ENCODE measurements around the gene PPEF2. TPM values are rescaled to one million over a fixed set of nuclear protein-coding genes. Genes with fewer than 3 reads are reported as not detected.

Gene PPEF2
- not detected in 2 replicates for total RNA-seq (2014; rRNA removed; shearing (Covaris generic))
- not detected in 2 replicates for polyA plus RNA-seq (2016; fragmentation: Nextera tagmentation; extraction: Ambion mirVana)

GRCh38 chr4:75902352-75902751, at the start of gene PPEF2:
PPEF2 (minus strand) TSS chr4:75902452; CDS start chr4:75896325, 6,127 bp downstream.
- peaks cover 8% of the 10 kb centered on the region; the same call in 1 of the 2 replicates for H3K27me3 ChIP-seq (replicated peaks; ENCODE audit: insufficient read depth)
- H3K27ac ChIP-seq, result no peak within 1 kb of the TSS
- no peak within 1 kb of the TSS for H2AFZ ChIP-seq
- TF ChIP-seq EZH2 (IDR thresholded peaks at IDR 0.05; ENCODE audit: insufficient read depth, poor library complexity, severe bottlenecking) (no peak), EZH2phosphoT487 (IDR thresholded peaks at IDR 0.05; ENCODE audit: insufficient read depth, low read depth) (no peak)
- 53 to 60% methylated on average over 5 of the region's 5 CpGs for WGBS, 2 experiments (ENCODE audit: low coverage in 1 of 2, low lambda C conversion rate in 2 of 2, missing lambda C conversion rate in 2 of 2)
- H3K9ac ChIP-seq, result no peak within 1 kb of the TSS
- H3K9me2 ChIP-seq (ENCODE audit: insufficient read depth), result no peaks in the 10 kb centered on the region
- H3K9me3 ChIP-seq (ENCODE audit: low read depth), result no peaks in the 10 kb centered on the region
- no peaks in the 10 kb centered on the region for H3K36me3 ChIP-seq (ENCODE audit: low read depth)
- H3K4me1 ChIP-seq (ENCODE audit: insufficient read depth), result no peaks in the 10 kb centered on the region
- DNase-seq, result no peak
- no peaks in the 10 kb centered on the region for H3F3A ChIP-seq (ENCODE audit: insufficient read depth)
- H3K4me3 ChIP-seq, result no peak within 1 kb of the TSS
- H3K4me2 ChIP-seq (ENCODE audit: unreplicated experiment), result no peak within 1 kb of the TSS
- H4K20me1 ChIP-seq (ENCODE audit: insufficient read depth), result no peaks in the 10 kb centered on the region
- in situ Hi-C loops (cut with MboI), result no loop called here
- H3K79me2 ChIP-seq (ENCODE audit: insufficient read depth), result no peaks in the 10 kb centered on the region

DNA sequence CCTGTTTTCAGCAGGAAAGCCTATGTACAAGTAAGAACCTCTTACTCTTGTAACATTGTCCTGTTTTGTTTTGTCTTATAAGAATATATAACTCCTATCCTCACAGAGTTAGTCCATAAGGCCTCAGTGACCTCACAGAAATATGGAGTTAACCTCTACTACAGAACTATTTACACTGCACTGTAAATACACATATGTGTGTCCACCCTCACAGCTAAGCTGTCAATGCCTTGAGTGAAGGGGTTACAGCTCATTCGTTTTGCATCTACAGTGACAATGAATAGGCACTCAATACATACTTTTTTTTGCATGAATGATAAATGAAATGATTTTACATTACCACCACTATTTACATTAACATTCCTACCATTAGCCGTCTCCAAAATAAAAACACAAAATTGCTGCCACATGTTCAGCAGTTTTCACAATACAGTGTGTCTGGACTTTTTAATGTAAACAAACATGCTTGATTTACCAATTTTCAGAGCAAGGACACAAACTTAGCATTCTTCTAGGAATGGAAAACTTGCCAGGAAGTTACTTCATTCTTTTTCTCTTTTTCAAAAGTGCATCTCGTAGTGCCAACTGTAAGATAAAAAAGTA, 48.1 kb upstream of the PPEF2 start:
- Histone ChIP-seq H3K4me1 (ENCODE audit: insufficient read depth) (no peaks in the 10 kb centered on the region), H3K36me3 (ENCODE audit: low read depth) (peaks cover 43% of the 10 kb centered on the region), H2AFZ (no peak overlapping the region), H3K27me3 (replicated peaks; ENCODE audit: insufficient read depth) (no peaks in the 10 kb centered on the region), H3K9ac (no peak overlapping the region), H3K9me2 (ENCODE audit: insufficient read depth) (no peaks in the 10 kb centered on the region), H3K27ac (no peak overlapping the region), H4K20me1 (ENCODE audit: insufficient read depth) (no peaks in the 10 kb centered on the region), H3K4me3 (no peak overlapping the region), H3K4me2 (ENCODE audit: unreplicated experiment) (no peak overlapping the region), H3F3A (ENCODE audit: insufficient read depth) (no peaks in the 10 kb centered on the region), H3K79me2 (ENCODE audit: insufficient read depth) (no peaks in the 10 kb centered on the region), H3K9me3 (ENCODE audit: low read depth) (no peaks in the 10 kb centered on the region)
- in situ Hi-C loops (cut with MboI), result no loop called here
- DNase-seq, result no peak
- 49 to 50% methylated on average over 3 of the region's 3 CpGs for WGBS, 2 experiments (ENCODE audit: low coverage in 1 of 2, low lambda C conversion rate in 2 of 2, missing lambda C conversion rate in 2 of 2)
- no peak for TF ChIP-seq EZH2 (IDR thresholded peaks at IDR 0.05; ENCODE audit: insufficient read depth, poor library complexity, severe bottlenecking)
- no peak for TF ChIP-seq EZH2phosphoT487 (IDR thresholded peaks at IDR 0.05; ENCODE audit: insufficient read depth, low read depth)

DNA sequence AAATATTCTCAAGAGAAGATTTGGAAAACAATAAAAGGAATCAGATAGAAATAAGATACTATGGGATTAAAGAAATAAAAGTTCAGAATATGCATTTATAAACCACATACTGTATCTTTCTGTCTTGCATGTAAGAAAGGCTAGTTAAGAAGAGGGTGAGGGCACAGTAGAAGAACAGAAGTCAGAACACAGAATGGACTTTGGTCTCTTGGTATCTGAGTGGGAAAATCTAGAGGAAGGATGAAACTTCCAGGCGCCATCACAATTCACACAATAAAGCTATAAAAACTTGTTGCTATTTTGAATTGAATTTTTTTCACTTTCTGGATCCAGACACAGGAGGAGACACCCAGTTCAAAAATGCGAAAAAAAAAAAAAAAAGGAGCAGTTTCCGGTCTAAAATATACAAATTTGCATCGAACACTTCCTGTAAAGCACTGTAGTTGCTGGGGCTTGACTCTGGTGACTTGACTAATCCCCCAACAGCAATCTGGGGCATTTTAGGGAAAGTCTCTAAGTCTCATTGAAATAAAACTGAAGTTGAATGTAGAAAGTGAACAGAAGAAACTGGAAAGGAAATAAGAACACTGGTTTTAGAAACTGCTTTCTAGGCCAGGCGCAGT, 46.7 kb upstream of the PPEF2 start:
- Histone ChIP-seq H3K9me2 (ENCODE audit: insufficient read depth) (no peaks in the 10 kb centered on the region), H2AFZ (no peak overlapping the region), H3K4me2 (ENCODE audit: unreplicated experiment) (no peak overlapping the region), H3K79me2 (ENCODE audit: insufficient read depth) (no peaks in the 10 kb centered on the region), H3K4me1 (ENCODE audit: insufficient read depth) (no peaks in the 10 kb centered on the region), H3F3A (ENCODE audit: insufficient read depth) (0 out of 2 replicates have a peak, but pooled peaks cover 5% of the 10 kb centered on the region), H3K9me3 (ENCODE audit: low read depth) (no peaks in the 10 kb centered on the region), H4K20me1 (ENCODE audit: insufficient read depth) (no peaks in the 10 kb centered on the region), H3K27me3 (replicated peaks; ENCODE audit: insufficient read depth) (no peaks in the 10 kb centered on the region), H3K27ac (no peak overlapping the region), H3K36me3 (ENCODE audit: low read depth) (peaks cover 37% of the 10 kb centered on the region), H3K4me3 (no peak overlapping the region), H3K9ac (no peak overlapping the region)
- 71 to 76% methylated on average over 5 of the region's 5 CpGs for WGBS, 2 experiments (ENCODE audit: low coverage in 1 of 2, low lambda C conversion rate in 2 of 2, missing lambda C conversion rate in 2 of 2)
- DNase-seq, result no peak
- in situ Hi-C loops (cut with MboI), result no loop called here
- TF ChIP-seq EZH2phosphoT487 (IDR thresholded peaks at IDR 0.05; ENCODE audit: insufficient read depth, low read depth) (no peak), EZH2 (IDR thresholded peaks at IDR 0.05; ENCODE audit: insufficient read depth, poor library complexity, severe bottlenecking) (no peak)

- H3K9me3 ChIP-seq (ENCODE audit: low read depth), result no peaks in the 10 kb centered on the region
- peak within 1 kb of the TSS; percentile 93 for H2AFZ ChIP-seq
- H3K9ac ChIP-seq, result peak within 1 kb of the TSS; percentile 76
- in situ Hi-C loops (cut with MboI), result no loop called here
- peaks cover 2% of the 10 kb centered on the region; the same call in 1 of the 2 replicates for H3K36me3 ChIP-seq (ENCODE audit: low read depth)
- no peaks in the 10 kb centered on the region for H3K9me2 ChIP-seq (ENCODE audit: insufficient read depth)
- DNase-seq, result peak; percentile 81
- peaks cover 19% of the 10 kb centered on the region for H3F3A ChIP-seq (ENCODE audit: insufficient read depth)
- peak within 1 kb of the TSS; percentile 84 for H3K4me3 ChIP-seq
- no peaks in the 10 kb centered on the region for H3K27me3 ChIP-seq (replicated peaks; ENCODE audit: insufficient read depth)
- peak within 1 kb of the TSS; percentile 80 for H3K4me2 ChIP-seq (ENCODE audit: unreplicated experiment)
- 4% methylated on average over 38 to 55 of the region's 66 CpGs for WGBS, 2 experiments (ENCODE audit: low coverage in 1 of 2, low lambda C conversion rate in 2 of 2, missing lambda C conversion rate in 2 of 2)
- peak within 1 kb of the TSS; percentile 40 for H3K27ac ChIP-seq
- H3K4me1 ChIP-seq (ENCODE audit: insufficient read depth), result no peaks in the 10 kb centered on the region
- no peaks in the 10 kb centered on the region for H3K79me2 ChIP-seq (ENCODE audit: insufficient read depth)
- H4K20me1 ChIP-seq (ENCODE audit: insufficient read depth), result no peaks in the 10 kb centered on the region
- TF ChIP-seq EZH2 (IDR thresholded peaks at IDR 0.05; ENCODE audit: insufficient read depth, poor library complexity, severe bottlenecking) (no peak), EZH2phosphoT487 (IDR thresholded peaks at IDR 0.05; ENCODE audit: insufficient read depth, low read depth) (no peak)
Measured at GRCh38 chr4:75940692-75941253, 38.5 kb upstream of the PPEF2 start, which contains the start of gene NAAA. NAAA (minus strand) TSS chr4:75941013; CDS start chr4:75940949, 64 bp downstream.
